RWPE1 (cell line): ENCODE results near the gene FCGR2B.
"Not testable (repeated sequence)": the region's sequence is repeated elsewhere in the genome, so short reads cannot be mapped to it uniquely, and the experiment has no call there.

Experiments used
- CTCF ChIA-PET: fragments of 350-600 bp; sonication (Branson Sonifier 250); formaldehyde crosslinking; extraction: SDS; loops from one replicate; lab custom pipeline; 2021; lab: Yijun Ruan, JAX
- POLR2A ChIA-PET: fragments of 400-600 bp; formaldehyde crosslinking; extraction: SDS; loops from one replicate; lab custom pipeline; 2020; ENCODE audit warnings: antibody characterized with exemption; ENCODE audit not compliant: low non-redundant PET; lab: Yijun Ruan, JAX
- DNase-seq: peaks from one replicate; pipeline ENCODE4 v3.0.0; 2012; ENCODE audit warnings: low spot score
- H3K27ac ChIP-seq: fragments of 450-650 bp; 2 replicates; pipeline ENCODE4 v1.5.1; 2017
- CTCF ChIP-seq: fragments of 450-650 bp; conservative IDR thresholded peaks from 2 replicates; pipeline ENCODE4 v1.5.1; 2017; ENCODE audit warnings: low read depth, mild to moderate bottlenecking

FCGR2B gene

DNA sequence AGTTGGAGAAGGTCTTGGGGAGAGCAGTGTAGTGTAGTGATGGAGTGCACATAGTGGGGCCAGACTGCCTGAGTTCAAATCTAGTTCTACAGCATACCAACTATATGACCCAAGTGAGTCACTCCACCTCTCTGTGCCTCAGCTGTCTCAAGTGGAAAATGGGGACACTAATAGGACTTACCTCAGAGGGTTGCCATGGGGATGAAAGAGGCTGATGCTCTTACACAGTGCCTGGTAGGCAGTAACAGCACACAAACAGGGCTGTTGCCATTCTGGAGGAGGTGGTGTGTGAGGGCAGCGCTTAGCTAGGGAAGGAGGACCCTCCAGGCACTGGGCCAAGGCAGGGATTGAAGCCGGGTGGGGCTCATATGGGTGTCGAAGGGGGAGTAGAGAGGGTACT is 11.5 kb downstream of the FCGR2B start:
- DNase-seq, CTCF ChIA-PET, H3K27ac ChIP-seq, POLR2A ChIA-PET: not testable (repeated sequence)

GRCh38 chr1:161674908-161675307 is 12.0 kb downstream of the FCGR2B start:
- DNase-seq, POLR2A ChIA-PET, H3K27ac ChIP-seq, CTCF ChIA-PET: not testable (repeated sequence)

DNA sequence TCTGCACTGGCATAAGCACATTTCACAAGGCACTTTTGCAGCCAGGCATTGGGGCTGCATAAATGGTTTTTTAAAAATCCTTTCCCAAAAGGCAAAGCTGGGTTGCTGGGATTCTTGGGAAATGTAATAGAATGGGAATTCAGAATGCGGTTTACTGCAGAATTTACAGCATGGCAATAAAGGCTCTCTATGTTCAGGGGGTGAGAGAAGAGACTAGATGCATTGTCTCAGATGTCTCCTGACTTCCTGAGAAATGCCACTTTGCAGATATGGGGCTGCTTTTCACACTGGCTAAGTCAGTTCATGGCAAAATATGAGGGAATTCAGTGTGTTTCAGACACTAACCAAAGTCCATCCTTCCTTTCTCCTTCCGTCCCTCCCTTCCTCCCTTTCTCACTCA is 13.5 kb downstream of the FCGR2B start:
- POLR2A ChIA-PET = no interaction called here
- TF ChIP-seq CTCF = no peak
- no peak for DNase-seq
- no peak overlapping the region for H3K27ac ChIP-seq
- CTCF ChIA-PET = no interaction called here

DNA sequence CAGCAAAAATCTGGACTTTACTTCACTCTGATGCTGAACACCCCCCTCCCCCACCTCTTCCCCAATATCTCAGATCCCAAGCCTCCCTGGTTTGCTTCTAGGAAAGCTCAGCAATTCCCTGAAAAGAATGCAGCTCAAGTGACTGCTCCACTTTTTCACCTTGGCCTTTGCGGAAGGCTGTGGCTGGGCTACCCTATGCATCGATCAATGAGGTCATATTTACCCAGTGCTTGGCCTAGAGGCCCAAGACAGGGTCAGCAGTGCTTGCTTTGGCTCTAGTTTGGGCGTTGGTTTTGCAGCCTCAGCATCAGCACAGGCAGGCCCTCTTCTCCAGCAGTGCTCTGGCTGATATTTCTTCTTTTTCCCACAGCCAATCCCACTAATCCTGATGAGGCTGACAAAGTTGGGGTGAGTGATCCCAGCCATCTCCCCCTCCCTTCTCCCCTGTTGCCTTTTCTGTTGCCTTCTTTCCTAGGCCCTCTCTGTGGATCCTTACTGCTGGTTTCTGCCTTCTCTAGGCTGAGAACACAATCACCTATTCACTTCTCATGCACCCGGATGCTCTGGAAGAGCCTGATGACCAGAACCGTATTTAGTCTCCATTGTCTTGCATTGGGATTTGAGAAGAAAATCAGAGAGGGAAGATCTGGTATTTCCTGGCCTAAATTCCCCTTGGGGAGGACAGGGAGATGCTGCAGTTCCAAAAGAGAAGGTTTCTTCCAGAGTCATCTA is 14.2 kb downstream of the FCGR2B start:
- no peak overlapping the region for H3K27ac ChIP-seq
- CTCF ChIA-PET = no interaction called here
- POLR2A ChIA-PET = no interaction called here
- no peak for DNase-seq
- no peak for TF ChIP-seq CTCF

DNA sequence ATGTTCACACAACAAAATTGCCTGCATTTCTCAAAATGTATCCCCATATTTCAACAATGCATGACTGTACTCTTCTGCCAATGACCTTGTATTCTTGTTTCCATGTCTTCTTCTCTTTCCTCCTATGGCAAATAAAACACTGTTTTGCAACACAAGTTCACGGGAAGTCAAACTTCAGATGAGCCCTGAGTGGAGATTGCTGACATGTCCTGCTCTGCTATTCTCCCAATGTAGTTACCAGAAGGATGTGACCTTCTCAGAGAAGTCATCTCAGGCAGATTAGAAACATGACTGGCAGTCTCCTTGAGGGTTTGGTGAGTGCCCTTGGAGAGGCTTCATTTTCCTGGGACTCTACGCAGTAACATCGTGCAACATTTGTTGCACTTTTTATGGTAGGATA is 15.6 kb downstream of the FCGR2B start:
- ChIA-PET CTCF (no interaction called here), POLR2A (no interaction called here)
- TF ChIP-seq CTCF = no peak
- no peak for DNase-seq
- no peak overlapping the region for H3K27ac ChIP-seq

- CTCF ChIA-PET = interaction anchor here (0.6 kb wide), 1 partner anchor 60 kb away, joined by 3 read pairs; no protein-coding TSS in a partner anchor
- DNase-seq = no peak
- POLR2A ChIA-PET = no interaction called here
- no peak for TF ChIP-seq CTCF
- no peak overlapping the region for H3K27ac ChIP-seq
Observed at GRCh38 chr1:161681879-161682278, 18.9 kb downstream of the FCGR2B start.

DNA sequence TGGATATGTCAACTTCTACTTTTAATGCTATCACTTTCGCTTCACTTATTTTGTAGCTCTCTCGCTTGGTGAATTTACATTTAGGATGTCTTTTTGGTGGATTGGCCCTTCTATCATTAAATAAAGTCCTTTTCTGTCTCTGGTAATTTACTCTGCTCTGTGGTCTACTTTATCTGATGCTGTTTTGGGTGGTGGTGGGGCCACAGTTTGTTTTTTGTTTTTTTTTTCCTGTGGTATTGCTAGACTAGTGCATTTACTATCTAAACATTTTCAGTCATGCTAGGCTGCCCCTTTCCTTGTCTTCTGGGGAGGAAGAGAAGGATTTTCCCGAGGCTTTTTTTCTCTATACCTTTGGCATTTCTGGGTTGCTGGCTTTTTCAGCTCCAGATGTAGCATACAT is 26.0 kb downstream of the FCGR2B start:
- no peak overlapping the region for H3K27ac ChIP-seq
- ChIA-PET CTCF (interaction anchor here (0.6 kb wide), 1 partner anchor 1331 kb away, joined by 3 read pairs; no protein-coding TSS in a partner anchor), POLR2A (no interaction called here)
- DNase-seq = no peak
- TF ChIP-seq CTCF = no peak
